ENCODE measurements around the gene ZFR2. TPM values are rescaled to one million over a fixed set of nuclear protein-coding genes. Genes with fewer than 3 reads are reported as not detected.

Gene ZFR2
- total and polyA plus RNA-seq, 9 donors = 0.05 to 0.25 (median 0.14) TPM; not detected in 3

GRCh38 chr19:3810708-3811355 lies 58.0 kb downstream of the ZFR2 start:
- WGBS, 3 donors = 69 to 82% (median 73%) methylated on average over 37 to 38 of the region's 38 CpGs
- no peaks in the 10 kb centered on the region for H3K27me3 ChIP-seq
- TF ChIP-seq POLR2A (IDR thresholded peaks at IDR 0.05) (no peak), CTCF (IDR thresholded peaks at IDR 0.05) (no peak), EP300 (IDR thresholded peaks at IDR 0.05) (no peak)
- no peak for DNase-seq
- H3K27ac ChIP-seq = no peak overlapping the region
- intact Hi-C loops (cut with DNase I) = no loop called here
- H3K36me3 ChIP-seq = no peaks in the 10 kb centered on the region
- H3K4me3 ChIP-seq = no peak overlapping the region
- no peaks in the 10 kb centered on the region for H3K9me3 ChIP-seq
- H3K4me1 ChIP-seq (ENCODE audit: insufficient read depth) = no peaks in the 10 kb centered on the region

GRCh38 chr19:3809881-3810707 lies 58.7 kb downstream of the ZFR2 start:
- Histone ChIP-seq H3K4me3 (no peak overlapping the region), H3K4me1 (ENCODE audit: insufficient read depth) (no peaks in the 10 kb centered on the region), H3K27ac (no peak overlapping the region), H3K9me3 (no peaks in the 10 kb centered on the region), H3K36me3 (no peaks in the 10 kb centered on the region), H3K27me3 (no peaks in the 10 kb centered on the region)
- intact Hi-C loops (cut with DNase I) = no loop called here
- no peak for DNase-seq
- TF ChIP-seq POLR2A (IDR thresholded peaks at IDR 0.05) = no peak
- no peak for TF ChIP-seq CTCF (IDR thresholded peaks at IDR 0.05)
- no peak for TF ChIP-seq EP300 (IDR thresholded peaks at IDR 0.05)
- WGBS, 3 donors = 64 to 74% (median 65%) methylated on average over 19 to 26 of the region's 26 CpGs

- no peak for DNase-seq
Observed at GRCh38 chr19:3808420-3809143, 60.3 kb downstream of the ZFR2 start.

More at GRCh38 chr19:3808420-3809143, 60.3 kb downstream of the ZFR2 start:
- H3K27me3 ChIP-seq = no peaks in the 10 kb centered on the region
- no peak for TF ChIP-seq CTCF (IDR thresholded peaks at IDR 0.05)
- TF ChIP-seq EP300 (IDR thresholded peaks at IDR 0.05) = no peak
- TF ChIP-seq POLR2A (IDR thresholded peaks at IDR 0.05) = no peak
- no peak overlapping the region for H3K27ac ChIP-seq
- no peaks in the 10 kb centered on the region for H3K4me1 ChIP-seq (ENCODE audit: insufficient read depth)
- H3K4me3 ChIP-seq = no peak overlapping the region
- H3K36me3 ChIP-seq = no peaks in the 10 kb centered on the region
- 75 to 79% (median 78%) methylated on average over 24 to 33 of the region's 33 CpGs for WGBS, 3 donors
- intact Hi-C loops (cut with DNase I) = no loop called here
- H3K9me3 ChIP-seq = no peaks in the 10 kb centered on the region
